ENCODE results near the gene SV2B.
A peak's percentile ranks its signal among the peaks of the same experiment; 100 is the strongest.

The SV2B gene

DNA sequence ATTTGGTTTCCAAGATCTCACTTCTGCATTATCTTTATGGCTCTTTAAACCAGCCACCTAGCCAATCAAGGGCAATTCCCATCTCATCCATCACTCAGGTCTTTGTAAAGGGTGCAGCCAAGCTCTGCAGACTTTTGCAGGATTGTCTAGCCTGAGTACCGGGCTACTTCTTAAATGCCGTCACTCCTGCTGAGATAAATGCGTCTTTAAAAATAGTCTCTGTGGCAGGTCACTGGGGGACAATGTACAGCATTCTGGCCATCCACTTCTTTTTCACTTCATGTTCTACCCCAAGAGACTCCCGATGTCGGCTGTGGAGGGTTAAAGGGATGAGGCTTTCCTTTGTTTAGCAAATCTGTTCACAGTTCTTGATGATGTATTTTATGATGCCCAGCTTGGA, 194.7 kb downstream of the SV2B start:
- H3K4me3 ChIP-seq (ENCODE audit: low read depth, low read length) = no peak overlapping the region
- TF ChIP-seq, protein P1, sequence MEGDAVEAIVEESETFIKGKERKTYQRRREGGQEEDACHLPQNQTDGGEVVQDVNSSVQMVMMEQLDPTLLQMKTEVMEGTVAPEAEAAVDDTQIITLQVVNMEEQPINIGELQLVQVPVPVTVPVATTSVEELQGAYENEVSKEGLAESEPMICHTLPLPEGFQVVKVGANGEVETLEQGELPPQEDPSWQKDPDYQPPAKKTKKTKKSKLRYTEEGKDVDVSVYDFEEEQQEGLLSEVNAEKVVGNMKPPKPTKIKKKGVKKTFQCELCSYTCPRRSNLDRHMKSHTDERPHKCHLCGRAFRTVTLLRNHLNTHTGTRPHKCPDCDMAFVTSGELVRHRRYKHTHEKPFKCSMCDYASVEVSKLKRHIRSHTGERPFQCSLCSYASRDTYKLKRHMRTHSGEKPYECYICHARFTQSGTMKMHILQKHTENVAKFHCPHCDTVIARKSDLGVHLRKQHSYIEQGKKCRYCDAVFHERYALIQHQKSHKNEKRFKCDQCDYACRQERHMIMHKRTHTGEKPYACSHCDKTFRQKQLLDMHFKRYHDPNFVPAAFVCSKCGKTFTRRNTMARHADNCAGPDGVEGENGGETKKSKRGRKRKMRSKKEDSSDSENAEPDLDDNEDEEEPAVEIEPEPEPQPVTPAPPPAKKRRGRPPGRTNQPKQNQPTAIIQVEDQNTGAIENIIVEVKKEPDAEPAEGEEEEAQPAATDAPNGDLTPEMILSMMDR (IDR thresholded peaks at IDR 0.05; ENCODE audit: borderline replicate concordance, insufficient read depth, low read depth, low read length) = no peak

DNA sequence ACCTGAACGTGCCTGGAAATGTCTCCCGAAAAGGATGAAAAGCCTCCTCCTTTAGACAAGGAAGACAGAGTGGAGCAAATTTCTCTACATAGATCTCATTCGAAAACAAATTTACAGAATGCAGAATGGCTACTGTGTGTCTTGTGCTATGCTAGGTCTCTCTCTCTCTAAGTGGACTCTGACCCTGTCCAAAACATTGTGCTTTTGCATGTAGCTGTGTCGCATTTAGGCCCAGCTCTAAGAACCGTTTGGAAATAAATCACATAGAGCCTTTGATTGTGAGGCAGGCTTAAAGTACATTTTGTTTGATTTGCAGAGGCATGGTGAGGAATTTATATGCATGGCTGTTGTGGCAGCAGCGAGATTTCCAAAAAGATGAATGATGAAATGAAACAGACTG, 198.0 kb downstream of the SV2B start:
- no peak overlapping the region for H3K4me3 ChIP-seq (ENCODE audit: low read depth, low read length)
- TF ChIP-seq, protein P1 (IDR thresholded peaks at IDR 0.05; ENCODE audit: borderline replicate concordance, insufficient read depth, low read depth, low read length) = no peak

DNA sequence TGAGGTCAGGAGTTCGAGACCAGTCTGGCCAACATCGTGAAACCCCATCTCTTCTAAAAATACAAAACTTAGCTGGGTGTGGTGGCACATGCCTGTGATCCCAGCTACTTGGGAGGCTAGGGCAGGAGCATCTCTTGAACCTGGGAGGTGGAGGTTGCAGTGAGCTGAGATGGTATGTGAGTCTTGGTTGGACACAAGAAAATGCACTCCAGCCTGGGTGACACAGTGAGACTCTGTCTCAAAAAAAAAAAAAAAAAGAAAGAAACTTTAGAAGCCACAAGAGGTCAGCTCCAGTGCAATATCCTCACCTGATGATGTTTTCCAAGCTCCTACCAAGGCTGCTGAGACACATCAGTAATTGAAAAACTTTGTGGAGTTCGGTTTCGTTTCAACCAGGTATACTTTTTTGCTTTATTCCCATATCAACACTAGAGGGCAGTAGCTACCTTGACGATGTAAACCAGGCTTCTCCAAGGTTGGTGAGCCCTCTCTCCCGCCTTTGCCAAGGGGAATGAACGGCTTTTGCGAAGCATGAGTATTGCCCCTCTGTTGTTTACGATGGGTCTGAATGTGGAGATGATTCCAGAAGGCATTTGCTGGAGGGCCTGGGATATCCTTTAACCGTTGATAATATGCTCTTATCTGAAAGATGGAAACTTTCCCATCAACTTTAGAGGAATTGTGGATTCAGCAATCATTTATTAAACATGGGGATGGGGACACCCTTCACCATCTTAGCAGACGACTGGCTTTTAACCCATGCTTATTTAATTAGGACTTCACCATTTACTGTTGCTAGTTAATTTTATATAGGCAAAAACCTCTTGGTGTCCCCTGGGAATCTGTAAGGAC, 202.8 kb downstream of the SV2B start:
- TF ChIP-seq, protein P1 (IDR thresholded peaks at IDR 0.05; ENCODE audit: borderline replicate concordance, insufficient read depth, low read depth, low read length) = peak; percentile 71
- no peak overlapping the region for H3K4me3 ChIP-seq (ENCODE audit: low read depth, low read length)

DNA sequence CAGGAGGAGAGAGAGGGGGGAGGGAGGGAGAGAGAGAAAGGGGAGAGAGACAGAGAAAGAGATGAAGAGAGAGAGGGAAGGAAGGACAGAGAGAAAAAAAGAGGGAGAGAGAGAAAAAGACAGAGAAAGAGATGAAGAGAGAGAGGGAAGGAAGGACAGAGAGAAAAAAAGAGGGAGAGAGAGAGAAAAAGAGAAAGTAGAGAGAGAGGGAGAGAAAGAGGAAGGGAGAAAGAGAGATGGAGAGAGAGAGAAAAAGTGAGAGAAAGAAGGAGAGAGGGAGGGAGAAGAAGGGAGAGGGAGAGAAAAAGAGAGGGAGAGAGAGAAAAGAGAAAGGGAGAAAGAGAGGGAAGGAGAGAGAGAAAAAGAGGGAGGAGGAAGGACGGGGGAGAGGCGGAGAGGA, 204.2 kb downstream of the SV2B start:
- no peak overlapping the region for H3K4me3 ChIP-seq (ENCODE audit: low read depth, low read length)
- TF ChIP-seq, protein P1 (IDR thresholded peaks at IDR 0.05; ENCODE audit: borderline replicate concordance, insufficient read depth, low read depth, low read length) = no peak

DNA sequence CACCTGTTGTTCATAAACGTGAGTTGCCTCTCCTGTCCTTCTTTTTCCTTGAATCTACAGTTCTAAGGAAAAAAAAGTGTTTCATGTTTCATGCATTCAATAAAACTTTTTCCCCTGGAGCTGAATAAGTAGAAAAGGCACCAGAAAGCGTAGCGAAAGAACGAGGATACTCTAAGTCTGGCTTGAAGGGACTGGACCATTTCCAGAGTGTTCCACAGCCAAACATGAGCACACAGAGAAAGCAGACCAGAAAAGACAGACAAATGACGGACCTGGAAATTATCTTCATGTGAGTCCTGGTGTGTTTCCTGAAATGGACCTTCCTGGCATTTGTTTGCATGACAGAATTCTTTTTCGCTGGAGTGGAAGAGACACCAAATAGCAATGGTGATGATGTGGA, 204.7 kb downstream of the SV2B start:
- no peak overlapping the region for H3K4me3 ChIP-seq (ENCODE audit: low read depth, low read length)
- TF ChIP-seq, protein P1 (IDR thresholded peaks at IDR 0.05; ENCODE audit: borderline replicate concordance, insufficient read depth, low read depth, low read length) = no peak

DNA sequence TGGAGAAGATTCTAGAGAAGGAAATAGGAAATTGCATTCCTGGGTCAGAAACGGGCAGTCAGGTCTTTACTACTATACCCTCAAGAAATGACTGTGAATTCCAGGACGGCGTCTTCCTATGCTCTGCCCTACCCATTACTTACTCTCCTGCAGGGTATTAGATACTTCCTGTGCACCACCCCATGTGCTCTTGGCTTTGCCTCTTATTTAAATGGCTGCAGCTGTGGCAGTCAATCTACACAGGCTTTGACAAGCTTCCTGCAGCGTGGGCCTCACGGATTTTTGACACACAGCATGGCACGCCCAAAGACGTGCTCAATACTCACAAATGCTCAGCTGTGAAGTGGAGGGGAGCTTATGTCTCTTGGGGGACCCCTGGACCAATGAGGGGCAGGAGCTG, 206.1 kb downstream of the SV2B start:
- TF ChIP-seq, protein P1 (IDR thresholded peaks at IDR 0.05; ENCODE audit: borderline replicate concordance, insufficient read depth, low read depth, low read length) = no peak
- no peak overlapping the region for H3K4me3 ChIP-seq (ENCODE audit: low read depth, low read length)

DNA sequence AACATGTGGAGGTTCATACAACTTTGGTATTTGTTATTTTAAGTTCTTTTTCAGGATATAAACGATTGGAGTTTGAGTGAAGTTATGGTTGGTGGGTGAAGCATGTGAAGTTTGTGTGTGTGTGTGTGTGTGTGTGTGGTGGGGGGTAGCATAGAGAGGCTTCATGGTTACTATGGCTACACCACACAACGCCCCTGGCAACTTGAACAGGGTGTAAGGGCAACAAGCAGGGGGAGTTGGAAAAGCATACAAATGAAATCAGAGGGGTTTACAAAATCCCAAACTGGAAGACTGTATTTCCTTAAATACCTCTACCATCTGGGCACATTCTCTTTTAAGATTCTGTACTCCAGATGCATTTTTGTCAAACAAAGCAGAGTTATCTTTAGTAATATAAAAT, 207.5 kb downstream of the SV2B start:
- no peak overlapping the region for H3K4me3 ChIP-seq (ENCODE audit: low read depth, low read length)
- TF ChIP-seq, protein P1 (IDR thresholded peaks at IDR 0.05; ENCODE audit: borderline replicate concordance, insufficient read depth, low read depth, low read length) = no peak

Data from GM12875 (cell line).